Neural cell (in vitro differentiated cells): Measurements from ENCODE around the gene MUC22.

Experiments used
- EP300 ChIP-seq: fragments of 450-650 bp; conservative IDR thresholded peaks from 2 replicates; pipeline ENCODE4 v1.6.1; 2014; ENCODE audit warnings: antibody characterized with exemption, mild to moderate bottlenecking, moderate library complexity; ENCODE audit not compliant: poor library complexity, severe bottlenecking
- EZH2 ChIP-seq: fragments of 200-600, 300-800 bp; shearing (Covaris generic), sonication (generic); IDR thresholded peaks from 2 replicates; pipeline ENCODE4 v1.6.1; 2014; ENCODE audit warnings: antibody characterized with exemption, low read length, borderline replicate concordance, mild to moderate bottlenecking; ENCODE audit not compliant: insufficient read depth, poor library complexity, severe bottlenecking
- TAF1 ChIP-seq: IDR thresholded peaks from 2 replicates; pipeline ENCODE4 v1.6.1; 2012; ENCODE audit warnings: low read depth
- TF ChIP-seq, protein P1 (sequence below): fragments of 450-650 bp; IDR thresholded peaks from 2 replicates; pipeline ENCODE4 v1.5.1; 2014; ENCODE audit warnings: antibody characterized with exemption, mild to moderate bottlenecking, moderate library complexity; ENCODE audit not compliant: poor library complexity, severe bottlenecking

DNA sequence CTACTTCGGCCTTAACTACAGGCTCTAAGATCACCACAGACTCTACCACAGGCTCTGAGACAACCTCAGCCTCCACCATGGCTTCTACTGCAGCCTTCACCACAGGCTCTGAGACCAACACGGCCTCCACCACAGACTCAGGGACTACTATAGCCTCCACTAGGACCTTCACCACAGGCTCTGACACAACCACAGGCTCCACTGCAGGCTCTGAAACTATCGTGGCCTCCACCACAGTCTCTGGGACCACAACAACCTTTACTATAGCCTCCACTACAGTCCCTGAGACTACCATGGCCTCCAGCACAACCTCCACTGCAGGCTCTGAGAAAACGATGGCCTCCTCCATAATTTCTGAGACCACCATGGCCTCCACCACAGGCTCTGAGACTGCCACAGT, 15.3 kb downstream of the MUC22 start:
- TF ChIP-seq EZH2 = no peak
- TF ChIP-seq, protein P1, sequence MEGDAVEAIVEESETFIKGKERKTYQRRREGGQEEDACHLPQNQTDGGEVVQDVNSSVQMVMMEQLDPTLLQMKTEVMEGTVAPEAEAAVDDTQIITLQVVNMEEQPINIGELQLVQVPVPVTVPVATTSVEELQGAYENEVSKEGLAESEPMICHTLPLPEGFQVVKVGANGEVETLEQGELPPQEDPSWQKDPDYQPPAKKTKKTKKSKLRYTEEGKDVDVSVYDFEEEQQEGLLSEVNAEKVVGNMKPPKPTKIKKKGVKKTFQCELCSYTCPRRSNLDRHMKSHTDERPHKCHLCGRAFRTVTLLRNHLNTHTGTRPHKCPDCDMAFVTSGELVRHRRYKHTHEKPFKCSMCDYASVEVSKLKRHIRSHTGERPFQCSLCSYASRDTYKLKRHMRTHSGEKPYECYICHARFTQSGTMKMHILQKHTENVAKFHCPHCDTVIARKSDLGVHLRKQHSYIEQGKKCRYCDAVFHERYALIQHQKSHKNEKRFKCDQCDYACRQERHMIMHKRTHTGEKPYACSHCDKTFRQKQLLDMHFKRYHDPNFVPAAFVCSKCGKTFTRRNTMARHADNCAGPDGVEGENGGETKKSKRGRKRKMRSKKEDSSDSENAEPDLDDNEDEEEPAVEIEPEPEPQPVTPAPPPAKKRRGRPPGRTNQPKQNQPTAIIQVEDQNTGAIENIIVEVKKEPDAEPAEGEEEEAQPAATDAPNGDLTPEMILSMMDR = no peak
- TF ChIP-seq EP300 = no peak
- no peak for TF ChIP-seq TAF1
